Esophagus muscularis mucosa (tissue), 4 donors: ENCODE measurements around the gene TMEM198.

Source experiments
- EP300 ChIP-seq: sonication (generic); formaldehyde crosslinking; IDR thresholded peaks from one replicate; pipeline ENCODE4 v1.6.1; 2017; ENCODE audit warnings: antibody characterized with exemption
- POLR2A ChIP-seq: fragments of 450-650 bp; IDR thresholded peaks from one replicate; pipeline ENCODE4 v1.6.1; 2017; ENCODE audit warnings: antibody characterized with exemption, moderate library complexity, mild to moderate bottlenecking, low read depth
- POLR2AphosphoS5 ChIP-seq, 2 donors: sonication (generic); formaldehyde crosslinking; IDR thresholded peaks; one replicate each; pipeline ENCODE4 v1.6.1; 2017; ENCODE audit warnings: antibody characterized with exemption in 2 of 2
- TF ChIP-seq, protein P1 (sequence below), 3 experiments: fragments of 200-600 bp in 2 of 3; fragments of 450-650 bp in 1 of 3; sonication (generic) in 2 of 3; IDR thresholded peaks; one replicate each; pipeline ENCODE4 v1.5.1; 2017 to 2019; ENCODE audit warnings: antibody characterized with exemption in 3 of 3, mild to moderate bottlenecking in 2 of 3, moderate library complexity in 1 of 3

GRCh38 chr2:219537657-219538488, 6.0 kb upstream of the TMEM198 start:
- TF ChIP-seq, protein P1, sequence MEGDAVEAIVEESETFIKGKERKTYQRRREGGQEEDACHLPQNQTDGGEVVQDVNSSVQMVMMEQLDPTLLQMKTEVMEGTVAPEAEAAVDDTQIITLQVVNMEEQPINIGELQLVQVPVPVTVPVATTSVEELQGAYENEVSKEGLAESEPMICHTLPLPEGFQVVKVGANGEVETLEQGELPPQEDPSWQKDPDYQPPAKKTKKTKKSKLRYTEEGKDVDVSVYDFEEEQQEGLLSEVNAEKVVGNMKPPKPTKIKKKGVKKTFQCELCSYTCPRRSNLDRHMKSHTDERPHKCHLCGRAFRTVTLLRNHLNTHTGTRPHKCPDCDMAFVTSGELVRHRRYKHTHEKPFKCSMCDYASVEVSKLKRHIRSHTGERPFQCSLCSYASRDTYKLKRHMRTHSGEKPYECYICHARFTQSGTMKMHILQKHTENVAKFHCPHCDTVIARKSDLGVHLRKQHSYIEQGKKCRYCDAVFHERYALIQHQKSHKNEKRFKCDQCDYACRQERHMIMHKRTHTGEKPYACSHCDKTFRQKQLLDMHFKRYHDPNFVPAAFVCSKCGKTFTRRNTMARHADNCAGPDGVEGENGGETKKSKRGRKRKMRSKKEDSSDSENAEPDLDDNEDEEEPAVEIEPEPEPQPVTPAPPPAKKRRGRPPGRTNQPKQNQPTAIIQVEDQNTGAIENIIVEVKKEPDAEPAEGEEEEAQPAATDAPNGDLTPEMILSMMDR (IDR thresholded peaks at IDR 0.05): no peak
- no peak for TF ChIP-seq POLR2AphosphoS5 (IDR thresholded peaks at IDR 0.05)
- no peak for TF ChIP-seq POLR2A
- no peak for TF ChIP-seq EP300
